ENCODE data around the gene STARD3.

STARD3 gene

GRCh38 chr17:39639043-39639442 lies 2.1 kb downstream of the STARD3 start:
- DNase-seq, result no peak

- DNase-seq, result no peak
These were observed 2.9 kb downstream of the STARD3 start for GRCh38 chr17:39639566-39640458.

- no peak for DNase-seq
These were observed 3.7 kb downstream of the STARD3 start for GRCh38 chr17:39640591-39641031.

- DNase-seq, result no peak
These were observed 4.2 kb downstream of the STARD3 start for GRCh38 chr17:39641097-39641496.

GRCh38 chr17:39641883-39642282 lies 4.9 kb downstream of the STARD3 start:
- DNase-seq, result no peak

- no peak for DNase-seq
These were observed 5.5 kb downstream of the STARD3 start for GRCh38 chr17:39642291-39643074.

- DNase-seq, result no peak
These were observed 6.3 kb downstream of the STARD3 start for GRCh38 chr17:39643271-39643670.

- DNase-seq, result no peak
These were observed 10.3 kb downstream of the STARD3 start for GRCh38 chr17:39647256-39647655.

- DNase-seq, result no peak
These were observed 11.8 kb downstream of the STARD3 start for GRCh38 chr17:39648616-39649366.

- peak; percentile 23 for DNase-seq
These were observed 13.2 kb downstream of the STARD3 start for GRCh38 chr17:39650121-39650579.

GRCh38 chr17:39651923-39652586 lies 15.1 kb downstream of the STARD3 start:
- DNase-seq, result no peak

GRCh38 chr17:39652587-39653315 lies 15.8 kb downstream of the STARD3 start:
- no peak for DNase-seq

- DNase-seq, result no peak
These were observed 16.3 kb downstream of the STARD3 start for GRCh38 chr17:39653316-39653661.

- no peak for DNase-seq
These were observed 16.9 kb downstream of the STARD3 start for GRCh38 chr17:39653662-39654331.

- no peak for DNase-seq
These were observed 18.2 kb downstream of the STARD3 start for GRCh38 chr17:39655105-39655504.

- no peak for DNase-seq
These were observed 21.4 kb downstream of the STARD3 start for GRCh38 chr17:39658346-39658745.

GRCh38 chr17:39658760-39659159 lies 21.8 kb downstream of the STARD3 start:
- no peak for DNase-seq

- no peak for DNase-seq
These were observed 22.5 kb downstream of the STARD3 start for GRCh38 chr17:39659279-39660010.

GRCh38 chr17:39660011-39660360 lies 23.0 kb downstream of the STARD3 start:
- DNase-seq, result no peak

Data from SHP77 treated with DMSO at 0.1 percent for 48 hours (cell line).